Hematopoietic multipotent progenitor cell treated with erythropoietin and hydrocortisone succinate and interleukin-3 and kit ligand, for 4 days (in vitro differentiated cells): Measurements from ENCODE around the gene APOOL.
"Not testable (repeated sequence)": the region's sequence is repeated elsewhere in the genome, so short reads cannot be mapped to it uniquely, and the experiment has no call there.

Source experiments
- DNase-seq: peaks from one replicate; pipeline ENCODE4 v3.0.0-alpha.2; 2015

Gene APOOL, protein sequence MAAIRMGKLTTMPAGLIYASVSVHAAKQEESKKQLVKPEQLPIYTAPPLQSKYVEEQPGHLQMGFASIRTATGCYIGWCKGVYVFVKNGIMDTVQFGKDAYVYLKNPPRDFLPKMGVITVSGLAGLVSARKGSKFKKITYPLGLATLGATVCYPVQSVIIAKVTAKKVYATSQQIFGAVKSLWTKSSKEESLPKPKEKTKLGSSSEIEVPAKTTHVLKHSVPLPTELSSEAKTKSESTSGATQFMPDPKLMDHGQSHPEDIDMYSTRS

DNA sequence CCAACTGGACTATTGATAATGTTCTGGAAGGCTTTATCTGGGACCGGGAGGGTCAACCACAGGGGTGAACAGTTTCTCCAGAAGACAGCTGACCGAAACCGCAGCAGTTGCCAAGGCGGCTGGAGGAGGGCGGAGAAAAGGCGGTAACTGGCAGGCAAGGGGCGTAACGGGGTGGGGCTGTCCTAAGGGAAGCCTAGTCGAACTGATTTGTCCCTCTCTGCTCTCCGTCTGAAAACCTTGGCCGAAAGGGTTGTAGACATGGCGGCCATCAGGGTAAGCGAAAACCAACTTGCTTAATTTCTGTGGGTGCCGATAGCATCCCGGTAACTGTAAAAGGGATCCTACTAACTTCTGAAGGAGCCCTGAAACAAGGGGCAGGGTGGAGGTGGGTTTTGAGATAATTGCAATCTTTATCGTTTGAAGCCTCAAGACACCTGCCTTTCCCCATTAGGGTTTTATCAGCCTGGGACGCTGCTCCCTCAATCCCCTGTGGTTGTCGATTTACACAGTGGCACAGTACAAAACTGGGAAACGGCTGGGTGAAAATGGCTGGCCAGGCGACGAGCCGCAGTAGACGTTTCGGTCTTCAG, at the start of gene APOOL:
TSS of gene APOOL (plus strand) at position 223 of the 590 bp plus-strand sequence. CDS start at position 259, 36 bp downstream.
- peak; percentile 95 for DNase-seq

DNA sequence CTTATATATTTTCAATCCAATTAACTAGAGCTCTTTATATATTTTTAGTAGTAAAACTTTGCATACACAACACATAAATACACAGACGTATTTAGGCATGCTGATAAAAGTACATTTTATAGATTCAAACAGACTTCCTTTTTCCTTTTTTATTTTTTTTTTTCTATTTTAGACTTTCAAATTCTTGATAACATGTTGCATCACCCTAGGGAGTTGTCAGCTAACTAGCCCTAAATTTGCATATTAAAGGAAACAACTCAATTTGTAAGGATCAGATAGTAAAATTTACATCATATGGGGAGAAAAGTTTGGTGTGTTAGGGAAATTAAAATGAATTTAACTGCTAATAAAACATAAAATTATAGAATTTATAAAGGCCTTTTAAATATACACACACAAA, 47.4 kb upstream of the APOOL start:
- DNase-seq = peak; percentile 19

DNA sequence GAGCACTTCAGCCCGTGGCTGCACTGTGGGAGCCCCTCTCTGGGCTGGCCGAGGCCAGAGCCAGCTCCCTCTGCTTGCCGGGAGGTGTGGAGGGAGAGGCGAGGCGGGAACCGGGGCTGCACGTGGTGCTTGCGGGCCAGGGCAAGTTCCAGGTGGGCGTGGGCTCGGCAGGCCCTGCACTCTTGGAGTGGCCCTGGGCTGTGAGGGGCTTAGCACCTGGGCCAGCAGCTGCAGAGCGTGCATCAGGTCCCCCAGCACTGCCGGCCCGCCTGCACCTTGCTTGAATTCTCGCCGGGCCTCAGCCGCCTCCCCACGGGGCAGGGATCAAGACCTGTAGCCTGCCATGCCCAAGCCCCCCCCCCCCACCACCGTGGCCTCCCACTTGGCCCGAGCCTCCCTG, 28.9 kb upstream of the APOOL start:
- no peak for DNase-seq

DNA sequence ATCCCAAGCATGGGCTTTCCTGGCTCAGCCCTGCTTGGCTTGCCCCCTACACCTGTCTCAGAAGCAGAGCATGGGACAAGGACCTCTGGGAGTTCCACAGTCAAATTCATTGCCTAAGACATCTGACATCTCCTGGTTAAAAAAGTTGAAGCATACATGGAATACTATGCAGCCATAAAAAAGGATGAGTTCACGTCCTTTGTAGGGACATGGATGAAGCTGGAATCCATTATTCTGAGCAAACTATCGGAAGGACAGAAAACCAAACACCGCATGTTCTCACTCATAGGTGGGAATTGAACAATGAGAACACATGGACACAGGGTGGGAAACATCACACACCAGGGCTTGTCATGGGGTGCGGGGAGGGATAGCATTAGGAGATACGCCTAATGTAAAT, 11.9 kb upstream of the APOOL start:
- DNase-seq = not testable (repeated sequence)

DNA sequence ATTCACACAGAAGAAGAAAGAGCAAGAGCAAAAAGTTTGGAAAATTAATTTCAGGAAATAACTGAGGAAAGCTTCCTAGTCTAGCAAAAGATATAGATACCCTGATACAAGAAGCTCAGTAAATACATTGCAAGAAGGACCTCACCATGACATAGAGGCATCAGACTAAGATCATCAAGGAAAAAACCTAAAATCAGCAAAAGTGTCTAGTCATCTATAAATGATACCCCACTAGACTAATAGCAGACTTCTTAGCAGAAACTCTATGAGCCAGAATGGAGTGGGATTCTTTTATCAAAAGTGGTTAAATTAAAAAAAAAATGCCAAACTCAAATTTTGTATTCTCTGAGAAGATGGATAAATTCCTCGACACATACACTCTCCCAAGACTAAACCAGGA, 10.5 kb upstream of the APOOL start:
- DNase-seq = no peak

DNA sequence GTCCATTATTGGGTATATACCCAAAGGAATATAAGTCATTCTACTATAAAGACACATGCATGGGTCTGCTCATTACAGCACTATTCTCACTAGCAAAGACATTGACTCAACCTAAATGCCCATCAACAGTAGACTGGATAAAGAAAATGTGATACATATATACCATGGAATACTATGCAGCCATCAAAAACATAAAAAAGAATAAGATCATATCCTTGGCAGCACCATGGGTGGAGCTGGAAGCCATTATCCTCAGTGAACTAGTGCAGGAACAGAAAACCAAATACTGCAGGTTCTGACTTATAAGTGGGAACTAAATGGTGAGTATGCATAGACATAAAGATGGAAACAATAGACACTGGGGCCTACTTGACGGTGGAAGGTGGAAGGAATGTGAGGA, 2.3 kb upstream of the APOOL start:
- no peak for DNase-seq

DNA sequence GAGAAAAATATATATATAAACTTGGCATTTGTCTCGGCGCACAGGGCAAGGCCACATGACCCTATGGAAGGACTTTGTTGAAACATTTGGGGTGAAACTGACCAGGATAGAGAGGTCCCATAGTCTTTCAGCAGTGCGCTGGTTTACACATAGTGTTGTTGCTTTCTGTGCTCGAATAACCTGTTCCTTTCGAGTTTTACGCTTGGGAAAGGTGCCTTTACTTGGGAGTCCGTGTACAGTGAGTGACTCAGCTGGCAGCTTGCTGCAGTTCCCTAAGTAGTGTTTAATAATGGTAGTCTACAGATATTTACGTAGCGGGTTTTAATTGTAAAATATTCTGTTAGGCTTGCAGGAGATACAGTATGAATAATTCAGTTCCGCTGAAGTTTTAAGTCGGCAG, 578 bp downstream of the APOOL start:
- DNase-seq = peak; percentile 9

DNA sequence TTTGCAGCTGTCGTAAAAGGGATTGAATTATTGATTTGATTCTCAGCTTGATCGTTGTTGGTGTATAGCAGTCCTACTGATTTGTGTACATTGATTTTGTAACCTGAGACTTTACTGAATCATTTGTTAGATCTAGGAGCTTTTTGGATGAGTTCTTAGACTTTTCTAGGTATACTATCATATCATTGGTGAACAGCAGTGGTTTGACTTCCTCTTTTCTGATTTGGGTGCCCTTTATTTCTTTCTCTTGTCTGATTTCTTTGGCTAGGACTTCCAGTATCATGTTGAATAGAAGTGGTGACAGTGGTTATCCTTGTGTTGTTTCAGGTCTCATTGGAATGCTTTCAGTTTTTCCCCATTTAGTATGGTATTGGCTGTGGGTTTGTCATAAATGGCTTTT, 8.4 kb downstream of the APOOL start:
- DNase-seq = peak; percentile 13

DNA sequence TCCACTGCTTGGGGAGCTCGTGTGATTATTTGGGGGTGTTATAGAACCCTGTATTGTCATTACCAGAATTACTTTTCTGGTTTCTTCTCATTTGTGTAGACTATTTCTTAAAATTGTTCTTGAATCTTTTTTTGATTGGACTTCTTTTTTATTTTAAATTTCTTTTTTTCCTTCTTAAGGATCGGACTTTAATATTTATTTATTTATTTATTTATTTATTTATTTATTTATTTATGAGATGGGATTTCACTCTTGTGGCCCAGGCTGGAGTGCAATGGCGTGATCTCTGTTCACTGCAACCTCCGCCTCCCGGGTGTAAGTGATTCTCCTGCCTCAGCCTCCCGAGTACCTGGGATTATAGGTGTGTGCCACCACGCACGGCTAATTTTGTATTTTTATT, 11.7 kb downstream of the APOOL start:
- DNase-seq = not testable (repeated sequence)

DNA sequence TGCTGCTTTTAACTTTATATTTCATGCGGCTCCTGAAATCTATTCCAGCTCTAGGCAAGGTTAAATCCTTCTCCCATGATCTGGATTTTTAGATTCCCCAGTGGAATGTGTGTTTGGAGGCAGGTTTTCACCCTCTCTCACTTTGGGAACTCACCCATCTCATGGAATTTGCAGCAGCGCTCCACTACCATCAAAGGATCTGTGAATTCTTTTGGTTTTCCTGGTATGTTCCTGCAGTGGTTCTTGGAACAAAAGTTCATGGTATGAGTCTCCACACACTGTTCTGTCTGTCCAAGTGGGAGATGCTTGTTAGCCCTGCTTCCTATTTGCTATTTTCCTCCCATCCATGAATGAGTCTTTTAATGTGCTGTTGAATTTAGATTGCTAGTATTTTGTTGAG, 14.0 kb downstream of the APOOL start:
- no peak for DNase-seq

DNA sequence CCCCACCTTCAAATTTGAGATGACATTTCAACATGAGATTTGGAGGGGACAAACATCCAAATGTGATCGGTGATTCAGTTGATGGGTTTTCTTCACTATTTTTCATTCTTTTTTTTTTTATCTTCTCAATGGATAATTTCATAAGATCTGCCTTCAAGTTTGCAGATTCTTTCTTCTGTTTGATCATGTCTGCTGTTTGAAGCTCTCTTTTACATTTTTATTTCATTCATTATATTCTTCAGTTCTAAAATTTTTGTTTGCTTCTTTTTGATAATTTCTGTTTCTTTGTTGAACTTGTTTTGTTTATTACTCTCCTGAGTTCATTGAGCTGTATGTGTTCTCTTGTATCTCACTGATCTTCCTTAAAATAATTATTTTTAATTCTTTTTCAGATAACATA, 14.8 kb downstream of the APOOL start:
- no peak for DNase-seq

DNA sequence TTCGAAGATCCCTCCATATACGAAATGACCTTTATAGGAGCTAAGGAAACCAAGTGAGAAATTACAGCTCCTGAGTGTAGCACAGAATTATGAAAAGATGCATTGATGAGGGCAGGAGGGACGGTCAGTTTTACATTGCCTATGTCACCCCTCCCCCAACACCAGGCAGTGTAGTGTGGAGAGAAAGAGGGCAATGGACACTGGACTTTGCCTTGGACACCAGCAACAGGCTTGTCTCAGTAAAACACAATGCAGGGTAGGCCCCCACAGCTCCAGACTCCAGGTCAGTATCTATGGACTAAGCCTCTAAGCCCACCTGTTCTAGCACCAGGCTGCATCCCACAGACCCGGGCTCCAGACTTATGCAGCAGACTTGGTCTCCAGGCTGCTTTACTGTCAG, 16.5 kb downstream of the APOOL start:
- no peak for DNase-seq

DNA sequence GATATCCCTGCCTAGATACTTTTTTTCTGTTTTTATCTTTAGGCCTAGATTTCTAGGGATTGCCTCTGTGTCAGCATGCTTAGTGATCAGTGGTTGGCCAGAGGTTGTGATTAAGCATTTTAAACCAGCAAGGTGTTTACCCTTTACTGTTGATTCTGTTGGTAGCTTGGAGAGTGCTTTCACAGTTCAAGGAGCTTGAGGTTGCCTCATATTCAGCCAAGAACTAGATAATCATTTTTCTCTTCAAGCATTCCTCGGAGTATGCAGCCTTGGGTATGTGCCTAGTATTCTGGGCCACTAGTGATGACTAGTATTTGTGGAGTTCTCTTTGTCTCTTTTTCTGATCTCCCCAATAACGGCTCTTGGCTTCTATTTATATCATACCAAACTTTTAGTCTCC, 20.4 kb downstream of the APOOL start:
- DNase-seq = no peak

DNA sequence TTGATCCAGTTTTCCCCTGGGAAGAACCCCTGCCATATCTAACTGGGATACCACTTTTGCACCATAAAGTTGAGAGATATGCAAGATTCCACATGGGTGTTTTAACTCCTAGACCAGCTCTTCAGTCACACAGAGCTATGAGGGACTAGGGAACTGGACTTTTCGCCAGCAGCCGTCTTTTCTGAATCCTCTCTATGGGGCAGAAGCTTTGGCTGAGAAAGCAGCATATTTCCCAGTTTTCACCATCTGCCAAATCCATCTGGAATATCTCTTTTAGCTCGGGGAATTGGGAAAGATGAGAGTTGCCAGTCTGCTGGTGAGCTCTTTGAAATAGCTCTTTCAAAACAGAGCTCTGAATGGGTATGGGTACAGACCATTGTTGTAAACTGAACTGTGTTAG, 20.9 kb downstream of the APOOL start:
- DNase-seq = no peak

DNA sequence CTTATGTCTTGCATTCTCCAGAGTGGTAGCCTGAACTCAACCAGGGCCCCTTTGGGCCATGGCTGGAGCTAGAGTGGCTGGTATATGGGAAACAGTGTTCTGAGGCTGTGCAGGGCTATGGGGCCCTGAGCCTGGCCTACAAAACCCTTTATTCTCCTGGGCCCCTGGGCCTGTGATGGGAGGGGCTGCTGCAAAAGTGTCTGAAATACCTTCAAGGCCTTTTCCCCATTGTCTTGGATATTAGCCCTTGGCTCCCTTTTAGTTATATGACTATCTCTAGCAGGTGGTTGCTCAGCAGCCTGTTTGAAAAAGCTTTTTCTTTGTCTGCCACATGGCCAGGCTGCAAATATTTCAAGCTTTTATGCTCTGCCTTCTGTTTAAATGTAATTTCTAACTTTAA, 22.5 kb downstream of the APOOL start:
- no peak for DNase-seq

DNA sequence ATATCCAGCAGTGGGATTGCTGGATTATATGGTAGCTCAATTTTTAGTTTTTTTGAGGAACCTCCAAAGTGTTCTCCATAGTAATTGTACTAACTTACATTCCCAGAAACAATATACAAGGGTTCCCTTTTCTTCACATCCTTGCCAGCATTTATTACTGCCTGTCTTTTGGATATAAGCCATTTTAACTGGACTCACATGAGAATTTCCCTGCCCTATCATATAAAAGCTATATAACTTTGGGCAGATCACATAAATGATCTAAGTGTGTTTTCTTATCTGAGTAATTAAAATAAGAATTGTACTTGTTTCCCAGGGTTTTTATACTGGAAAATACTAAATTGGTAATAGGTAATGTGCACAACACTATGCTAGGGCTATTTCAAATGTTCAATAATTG, 25.4 kb downstream of the APOOL start:
- DNase-seq = no peak

DNA sequence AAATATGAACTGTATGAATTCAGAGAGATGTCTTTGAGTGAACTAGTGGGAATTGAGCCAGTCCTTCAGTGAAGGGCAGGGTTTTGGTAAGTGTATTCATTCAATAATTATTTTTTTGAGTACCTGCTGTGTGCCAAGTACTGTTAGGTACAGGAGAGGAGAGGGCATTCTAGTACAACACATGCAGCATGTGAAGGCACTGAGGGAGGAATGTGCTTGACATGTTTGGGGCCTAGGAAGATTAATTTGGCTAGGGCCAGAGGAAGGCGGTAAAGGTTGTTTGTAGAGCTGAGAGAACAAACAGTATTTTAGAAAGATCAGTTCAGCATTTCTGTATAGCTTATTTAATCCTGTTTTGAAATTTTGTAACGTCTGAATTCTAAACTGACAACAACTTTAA, 27.8 kb downstream of the APOOL start:
- no peak for DNase-seq

DNA sequence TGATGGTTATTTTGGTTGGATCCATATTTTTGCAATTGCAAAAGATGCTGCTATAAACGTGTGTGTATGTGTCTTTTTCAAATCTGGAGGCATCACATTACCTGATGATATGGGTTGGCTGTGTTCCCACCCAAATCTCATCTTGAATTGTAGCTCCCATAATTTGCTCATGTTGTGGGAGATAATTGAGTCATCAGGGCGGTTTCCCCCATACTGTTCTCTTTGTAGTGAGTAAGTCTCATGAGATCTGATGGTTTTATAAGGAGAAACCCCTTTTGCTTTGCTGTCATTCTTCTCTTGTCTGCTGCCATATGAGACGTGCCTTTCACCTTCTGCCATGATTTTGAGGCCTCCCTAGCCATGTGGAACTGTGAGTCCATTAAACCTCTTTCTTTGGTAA, 33.4 kb downstream of the APOOL start:
- no peak for DNase-seq

DNA sequence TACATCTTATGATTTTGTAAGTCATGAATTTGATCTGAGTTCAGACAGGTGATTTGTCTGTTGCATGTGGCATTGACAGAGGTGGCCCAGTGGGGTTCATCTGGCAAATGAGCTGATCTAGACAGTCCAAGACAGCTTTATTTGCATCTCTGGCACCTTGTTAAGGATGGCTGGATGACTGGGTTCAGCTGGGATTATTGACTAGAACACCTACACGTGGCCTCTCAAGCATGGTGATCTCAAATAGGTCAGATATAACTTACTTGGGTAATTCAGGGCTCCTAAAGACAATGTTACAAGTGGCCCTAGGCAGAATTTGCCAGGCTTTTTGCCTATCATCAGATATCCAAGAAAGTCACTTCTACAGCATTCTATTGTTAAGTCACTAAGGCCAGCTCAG, 48.0 kb downstream of the APOOL start:
- DNase-seq = no peak

DNA sequence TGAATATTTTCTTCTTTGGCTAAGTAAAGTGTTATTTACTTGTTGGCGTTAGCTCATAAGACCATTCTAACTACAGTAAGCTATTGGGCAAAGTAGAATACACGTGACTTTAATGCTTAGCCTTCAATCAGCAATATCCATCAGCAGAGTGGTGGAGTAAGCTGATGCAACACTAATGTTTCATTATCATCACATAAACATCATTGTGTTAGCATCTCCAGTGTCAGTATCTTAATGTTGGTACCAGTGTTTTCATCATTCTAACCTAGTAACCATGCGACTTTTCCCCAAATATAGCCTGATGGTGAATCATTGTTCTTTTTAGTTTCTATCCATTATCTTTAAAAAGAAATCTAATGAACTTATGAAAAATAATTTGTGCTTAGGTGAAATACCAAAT, 48.5 kb downstream of the APOOL start:
- DNase-seq = no peak

DNA sequence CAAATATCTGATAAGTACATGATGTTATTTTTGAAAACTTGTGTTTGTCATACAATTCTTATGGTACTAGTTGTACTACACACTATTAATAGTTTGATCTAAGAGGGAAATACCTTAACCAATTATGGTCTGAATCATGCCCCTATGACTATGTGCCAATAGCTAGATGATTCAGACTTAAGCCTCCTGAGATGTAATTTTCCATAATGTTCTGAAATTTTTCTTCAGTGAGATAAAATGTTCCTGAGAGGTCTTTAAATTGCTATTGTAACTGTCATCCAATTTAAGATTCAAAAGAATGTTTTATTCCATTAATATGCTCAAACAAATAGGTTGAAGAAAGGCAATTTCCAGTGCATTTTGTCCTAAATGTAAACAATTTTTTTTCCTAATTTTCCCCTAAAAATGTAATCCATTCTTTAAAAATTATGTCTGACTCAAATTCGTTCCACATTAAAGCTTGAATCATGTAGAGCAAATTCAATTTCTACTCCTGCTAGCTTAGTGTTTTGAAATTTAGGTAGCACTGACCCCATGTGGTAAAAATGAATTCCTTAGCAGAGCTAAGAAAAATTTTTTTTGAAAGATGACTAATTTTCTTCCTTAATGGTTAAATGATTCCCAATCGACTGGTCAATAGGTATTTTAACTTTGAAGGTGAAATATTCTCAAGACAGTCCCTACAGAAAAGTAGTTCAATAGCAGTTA, 49.1 kb downstream of the APOOL start:
- peak; percentile 41 for DNase-seq

DNA sequence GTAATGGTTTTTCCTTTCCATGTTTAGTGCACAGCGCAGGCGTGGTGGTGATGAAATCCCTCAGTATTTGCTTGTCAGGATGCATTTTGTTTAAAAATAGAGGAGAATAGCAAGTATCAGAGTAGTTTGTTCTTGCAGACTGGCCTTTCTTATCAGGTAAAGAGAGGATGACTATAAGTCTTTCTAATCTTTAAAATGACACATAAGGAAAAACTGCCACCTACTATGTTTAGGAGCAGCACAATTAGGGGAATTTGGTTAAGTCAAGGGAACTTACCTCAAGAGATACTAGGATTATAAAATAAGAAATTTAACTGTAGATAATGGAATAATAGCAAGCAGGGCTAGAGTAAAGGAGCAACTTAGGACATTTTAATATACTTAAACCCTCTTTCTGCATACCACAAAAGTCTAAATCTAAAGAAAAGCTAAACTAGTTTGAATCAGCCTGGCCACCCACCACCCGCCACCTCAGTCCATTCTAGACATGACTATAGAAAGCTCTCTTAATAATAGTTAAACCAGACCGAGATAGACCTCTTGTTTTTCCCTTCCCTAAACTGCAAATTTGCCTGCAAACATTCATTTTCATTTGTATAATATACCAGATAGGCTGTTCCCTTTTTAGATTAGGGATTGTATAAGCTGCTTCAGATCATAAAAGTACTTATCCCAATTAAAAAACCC, 62.0 kb downstream of the APOOL start:
- no peak for DNase-seq

DNA sequence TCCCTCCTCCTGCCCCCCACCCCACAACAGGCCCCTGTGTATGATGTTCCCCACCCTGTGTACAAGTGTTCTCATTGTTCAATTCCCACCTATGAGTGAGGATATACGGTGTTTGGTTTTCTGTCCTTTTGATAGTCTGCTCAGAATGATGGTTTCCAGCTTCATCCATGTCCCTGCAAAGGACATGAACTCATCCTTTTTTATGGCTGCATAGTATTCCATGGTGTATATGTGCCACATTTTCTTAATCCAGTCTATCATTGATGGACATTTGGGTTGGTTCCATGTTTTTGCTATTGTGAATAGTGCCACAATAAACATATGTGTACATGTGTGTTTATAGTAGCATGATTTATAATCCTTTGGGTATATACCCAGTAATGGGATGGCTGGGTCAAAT, 73.6 kb downstream of the APOOL start:
- DNase-seq = not testable (repeated sequence)
